HG02798 (cell line): Measurements from ENCODE around the gene KREMEN1.
"Not testable (repeated sequence)": the region's sequence is repeated elsewhere in the genome, so short reads cannot be mapped to it uniquely, and the experiment has no call there.

Experiments used
- ATAC-seq: cut with Tn5 transposase; IDR thresholded peaks from one replicate; pipeline ENCODE4 v1.9.1; 2021; ENCODE audit warnings: mild to moderate bottlenecking; ENCODE audit not compliant: unreplicated experiment, poor library complexity

KREMEN1 gene

GRCh38 chr22:29074276-29074772 lies 1.5 kb downstream of the KREMEN1 start:
- no peak for ATAC-seq

- no peak for ATAC-seq
Observed at GRCh38 chr22:29078036-29078868, 5.4 kb downstream of the KREMEN1 start.

DNA sequence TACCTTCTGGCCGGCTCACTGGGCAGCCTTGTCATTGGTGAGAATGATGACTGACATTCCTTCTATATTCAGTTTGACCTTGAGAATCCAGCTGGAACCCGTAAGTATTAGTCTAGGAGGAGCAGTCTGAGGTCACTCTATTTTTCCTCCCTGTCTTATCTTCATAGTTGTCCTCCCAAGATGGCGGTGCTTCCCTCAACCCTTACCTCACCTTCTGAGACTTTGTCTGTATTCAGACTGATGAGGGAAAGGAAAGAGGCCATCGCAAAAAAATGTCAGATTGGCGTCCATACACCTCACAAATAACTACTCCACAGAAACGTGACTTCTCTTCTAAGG lies 6.0 kb downstream of the KREMEN1 start:
- no peak for ATAC-seq

- ATAC-seq = no peak
Observed at GRCh38 chr22:29079218-29079901, 6.5 kb downstream of the KREMEN1 start.

- no peak for ATAC-seq
Observed at GRCh38 chr22:29080106-29080975, 7.5 kb downstream of the KREMEN1 start.

DNA sequence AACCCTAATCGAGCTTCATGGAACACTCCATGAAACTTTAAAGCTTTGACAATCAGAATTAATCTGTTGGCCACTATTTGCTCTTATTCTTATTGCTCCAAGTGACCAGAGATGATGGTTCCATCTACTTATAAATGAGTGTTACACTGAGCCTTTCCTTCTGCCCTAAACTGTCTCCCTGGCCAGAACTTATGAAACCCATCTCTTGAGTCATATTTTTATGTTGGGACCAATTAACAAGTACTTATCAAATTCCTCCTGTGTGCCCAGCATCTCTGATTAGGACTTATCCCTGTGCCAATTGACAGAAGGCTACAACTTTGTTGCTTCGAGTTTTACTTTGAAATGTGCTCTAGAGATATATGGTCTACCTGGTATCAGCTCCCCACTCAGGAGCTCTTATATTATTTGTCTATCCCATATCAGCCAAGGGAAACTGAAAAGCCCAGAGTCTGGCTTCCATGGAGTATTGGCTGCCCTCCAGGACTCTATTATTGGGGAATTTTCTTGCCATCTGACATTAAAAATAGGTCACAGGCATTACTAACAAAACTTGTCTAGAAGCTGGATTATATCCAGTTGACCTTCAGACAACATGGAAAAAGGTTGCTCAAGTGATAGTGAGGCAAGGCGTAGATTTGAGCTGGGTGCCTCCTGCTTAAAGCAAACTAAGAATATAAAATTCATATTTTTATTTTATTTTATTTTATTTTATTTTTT lies 8.8 kb downstream of the KREMEN1 start:
- ATAC-seq = no peak

DNA sequence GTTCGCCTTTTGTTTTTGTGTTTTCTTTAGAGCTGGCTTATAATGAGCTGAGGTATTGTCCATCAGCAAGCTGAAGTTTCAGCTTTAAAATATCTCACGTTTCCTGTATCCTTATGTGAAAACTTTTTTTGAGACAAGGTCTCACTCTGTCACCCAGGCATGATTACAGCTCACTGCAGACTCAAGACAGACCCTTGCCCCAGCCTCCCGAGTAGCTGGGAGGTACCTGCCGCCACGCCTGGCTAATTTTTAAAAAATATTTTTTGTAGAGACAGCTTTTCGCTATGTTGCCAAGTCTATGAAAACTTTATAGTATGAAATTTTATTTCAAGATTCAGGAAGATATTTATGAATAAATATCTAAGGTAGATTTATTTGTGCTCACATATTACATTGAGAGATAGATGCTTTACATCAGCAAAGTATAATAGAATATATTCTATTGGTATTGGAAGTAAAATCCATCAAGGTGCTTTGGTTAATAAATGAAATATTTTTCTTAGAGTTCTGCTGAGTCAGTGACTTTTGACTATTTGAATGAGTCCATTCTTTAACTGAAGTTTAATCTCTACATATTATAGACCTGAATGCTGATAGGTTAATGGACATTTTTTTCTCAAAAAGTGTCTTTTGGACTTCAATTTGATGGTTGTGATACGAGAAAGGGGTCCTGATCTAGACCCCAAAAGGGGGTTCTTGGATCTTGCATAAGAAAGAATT lies 10.2 kb downstream of the KREMEN1 start:
- no peak for ATAC-seq

- ATAC-seq = not testable (repeated sequence)
Observed at GRCh38 chr22:29083576-29083932, 10.7 kb downstream of the KREMEN1 start.

DNA sequence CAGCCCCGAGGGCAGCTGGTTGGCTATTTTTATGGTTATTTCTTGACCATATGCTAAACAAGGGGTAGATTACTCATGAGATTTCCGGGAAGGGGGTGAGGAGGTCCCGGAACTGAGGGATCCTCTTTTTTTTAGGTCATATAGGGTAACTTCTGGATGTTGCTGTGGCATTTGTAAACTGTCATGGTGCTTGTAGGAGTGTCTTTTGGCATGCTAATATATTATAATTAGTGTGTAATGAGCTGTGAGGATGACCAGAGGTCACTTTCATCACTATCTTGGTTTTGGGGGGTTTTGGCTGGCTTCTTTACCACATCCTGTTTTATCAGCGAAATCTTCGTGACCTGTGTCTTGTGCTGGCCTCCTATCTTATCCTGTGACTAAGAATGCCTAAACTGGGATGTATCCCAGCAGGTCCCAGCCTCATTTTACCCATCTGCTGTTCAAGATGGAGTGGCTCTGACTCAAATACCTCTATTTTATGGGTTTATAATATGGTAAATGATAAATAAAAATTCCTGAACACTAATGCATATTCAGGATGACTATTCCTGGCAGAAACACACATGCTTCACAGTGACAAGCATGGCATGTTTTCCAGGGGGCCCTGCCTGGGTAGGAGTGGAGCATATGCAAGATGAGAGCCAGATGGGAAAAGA lies 11.2 kb downstream of the KREMEN1 start:
- ATAC-seq = no peak

DNA sequence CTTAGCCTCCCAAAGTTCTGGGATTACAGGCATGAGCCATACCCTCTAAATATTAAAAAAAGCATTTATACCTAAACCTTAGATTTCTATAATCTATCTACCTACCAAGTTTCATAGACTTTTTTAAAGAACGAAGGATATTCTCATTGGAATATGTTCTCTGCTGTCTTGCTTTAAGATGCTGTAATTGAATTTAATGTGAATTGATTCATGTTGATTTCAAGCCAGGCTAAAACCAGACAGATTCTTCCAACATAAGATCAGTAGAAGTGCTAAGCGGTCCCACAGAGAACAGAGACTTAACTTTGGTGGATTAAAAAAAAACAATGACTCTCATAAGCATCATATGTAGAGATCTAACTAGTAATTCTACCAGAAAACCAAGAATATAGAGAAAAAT lies 14.2 kb downstream of the KREMEN1 start:
- no peak for ATAC-seq

DNA sequence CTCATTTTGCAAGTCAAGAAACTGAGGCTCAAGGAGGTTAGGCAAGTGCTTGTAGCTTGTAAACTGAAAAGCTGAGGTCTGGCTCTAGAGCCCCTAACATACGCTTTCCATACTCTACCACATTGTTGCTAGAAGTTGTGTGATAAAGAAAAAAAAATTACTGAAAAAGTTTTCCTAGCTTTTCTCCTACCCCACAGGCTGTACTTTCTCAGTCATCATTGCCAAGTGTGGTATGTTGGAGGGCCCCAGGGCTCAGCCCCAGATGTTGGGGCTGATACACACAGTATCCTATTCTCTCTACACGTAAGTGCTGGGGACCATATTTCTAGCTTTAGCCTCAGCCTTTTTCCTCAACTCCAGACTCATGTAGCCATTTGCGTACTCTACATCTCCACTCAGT lies 16.0 kb downstream of the KREMEN1 start:
- ATAC-seq = no peak

DNA sequence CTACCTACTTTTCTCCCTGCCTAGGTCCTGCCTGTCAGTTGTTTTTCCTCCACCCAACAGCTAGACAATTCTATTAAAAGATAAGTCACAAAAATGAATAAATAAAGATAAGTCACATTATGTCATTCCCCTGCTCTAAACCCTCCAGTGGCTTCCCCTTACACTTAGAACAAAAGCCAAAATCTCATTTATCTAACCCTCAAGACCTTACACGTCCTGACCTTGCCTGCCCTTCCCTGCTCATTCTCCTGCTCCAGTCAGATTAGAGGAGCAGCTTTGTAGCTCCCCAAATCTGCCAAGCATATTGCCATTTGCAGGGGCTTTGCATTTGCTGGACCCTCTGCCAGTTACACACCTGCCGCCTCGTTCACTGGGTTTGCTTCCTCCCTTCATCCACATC lies 16.7 kb downstream of the KREMEN1 start:
- no peak for ATAC-seq

GRCh38 chr22:29090039-29090438 lies 17.2 kb downstream of the KREMEN1 start:
- no peak for ATAC-seq

DNA sequence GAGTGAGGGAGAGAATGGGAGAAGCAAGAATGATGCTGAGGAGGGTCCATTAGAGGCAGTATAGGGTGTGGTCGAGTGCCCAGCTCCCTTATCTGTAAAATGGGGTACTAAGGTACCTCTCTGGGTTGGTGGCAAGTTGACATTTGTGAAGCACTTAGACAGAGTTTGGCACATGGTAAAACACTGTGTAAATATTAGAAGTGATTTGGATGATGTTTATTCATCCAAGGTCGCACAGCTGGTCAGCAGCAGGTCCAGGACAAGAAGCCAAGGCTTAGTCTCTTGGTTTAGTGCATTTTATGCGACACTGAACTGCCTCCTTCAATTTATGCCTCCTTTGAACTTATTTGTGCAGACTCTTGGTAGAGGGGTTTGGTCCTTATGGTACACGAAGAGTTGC lies 19.4 kb downstream of the KREMEN1 start:
- no peak for ATAC-seq

DNA sequence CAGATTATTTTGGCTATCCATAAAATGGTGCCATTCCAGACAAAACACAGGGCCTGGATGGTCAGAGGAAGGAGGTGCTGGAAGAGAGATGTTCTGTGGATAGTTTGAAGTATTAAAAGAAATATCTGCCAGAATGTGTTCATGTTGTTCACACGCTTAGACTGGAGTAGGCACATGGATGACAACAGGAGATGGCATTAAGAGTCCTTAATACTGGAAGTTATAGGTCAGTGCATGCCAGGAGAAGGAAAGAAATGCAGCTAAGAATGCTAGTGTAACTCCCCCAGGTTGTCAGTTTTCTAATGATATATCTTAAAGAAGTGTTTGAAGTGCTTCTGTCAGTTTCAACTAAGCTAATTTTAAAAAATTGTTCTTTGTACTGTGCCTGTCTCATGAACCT lies 20.2 kb downstream of the KREMEN1 start:
- no peak for ATAC-seq

DNA sequence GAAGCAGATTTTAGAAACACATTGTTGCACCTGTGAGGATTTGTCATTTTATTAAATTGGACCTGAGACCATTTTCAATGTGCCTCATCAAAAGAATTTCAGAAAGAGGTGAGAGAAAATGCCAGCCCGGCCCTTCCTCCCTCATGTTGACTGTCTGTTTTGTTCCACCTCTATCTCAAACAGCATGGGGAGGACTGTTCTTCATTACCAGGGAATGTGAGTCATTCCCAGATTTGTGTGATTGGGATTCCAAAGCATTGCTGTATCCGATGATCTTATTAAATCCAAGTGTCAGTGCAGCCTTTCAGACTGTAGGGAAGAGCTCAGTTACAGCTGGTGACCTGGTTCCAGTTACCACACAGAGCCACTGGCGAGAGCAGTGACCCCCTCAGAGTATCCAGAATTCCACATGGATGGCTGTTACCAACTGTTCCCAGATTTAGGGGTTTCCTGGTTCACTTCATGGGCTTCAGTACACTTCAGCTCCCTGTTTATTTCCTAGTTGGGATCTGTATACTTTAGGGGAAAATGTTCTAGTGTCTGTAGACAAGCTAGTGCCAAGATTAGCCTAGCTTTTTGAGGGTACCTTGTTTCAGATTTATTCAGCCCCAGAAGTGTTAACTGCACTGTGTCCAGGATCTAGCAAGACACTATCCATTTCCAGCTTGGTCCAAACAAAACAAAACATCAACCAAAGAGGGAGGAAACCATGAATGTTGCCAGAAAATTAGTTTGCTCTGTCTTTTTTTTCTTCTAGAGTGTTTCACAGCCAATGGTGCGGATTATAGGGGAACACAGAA lies 20.9 kb downstream of the KREMEN1 start:
- ATAC-seq = no peak

DNA sequence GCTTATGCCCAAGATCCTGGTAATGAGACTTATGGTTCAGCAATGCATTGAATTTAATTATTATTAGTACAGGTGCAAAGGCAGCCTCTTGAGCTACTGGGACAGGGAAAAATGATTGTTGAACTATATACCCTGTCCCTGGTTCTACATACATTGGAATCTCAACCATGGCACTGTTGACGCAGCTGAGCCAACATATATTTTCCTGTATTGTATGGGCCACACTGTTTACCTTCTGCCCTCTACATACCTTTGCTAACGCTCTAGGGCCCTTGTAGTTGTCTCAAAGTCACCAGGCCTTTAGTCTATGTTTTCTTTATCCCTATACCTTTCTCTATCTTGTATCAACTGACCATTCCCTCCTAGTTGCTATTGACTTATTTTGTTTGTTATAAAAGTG lies 22.6 kb downstream of the KREMEN1 start:
- no peak for ATAC-seq
